ENCODE data around the gene NEDD4L. TPM values are rescaled to one million over a fixed set of nuclear protein-coding genes. Genes with fewer than 3 reads are reported as not detected.
"Not testable (repeated sequence)": the region's sequence is repeated elsewhere in the genome, so short reads cannot be mapped to it uniquely, and the experiment has no call there.

Gene NEDD4L
- polyA plus RNA-seq, 5 donors: 62.8 to 107 (median 98.9) TPM

GRCh38 chr18:58370038-58370580 lies 326.1 kb downstream of the NEDD4L start:
- DNase-seq: no peak

GRCh38 chr18:58370612-58371011 lies 326.6 kb downstream of the NEDD4L start:
- no peak for DNase-seq

- no peak for DNase-seq
These were observed 329.5 kb downstream of the NEDD4L start for GRCh38 chr18:58373481-58373880.

GRCh38 chr18:58375051-58375450 lies 331.0 kb downstream of the NEDD4L start:
- DNase-seq: no peak

GRCh38 chr18:58378411-58379379 lies 334.7 kb downstream of the NEDD4L start:
- DNase-seq: no peak

GRCh38 chr18:58379443-58379842 lies 335.4 kb downstream of the NEDD4L start:
- DNase-seq: no peak

- DNase-seq: not testable (repeated sequence)
These were observed 336.1 kb downstream of the NEDD4L start for GRCh38 chr18:58380113-58380512.

DNA sequence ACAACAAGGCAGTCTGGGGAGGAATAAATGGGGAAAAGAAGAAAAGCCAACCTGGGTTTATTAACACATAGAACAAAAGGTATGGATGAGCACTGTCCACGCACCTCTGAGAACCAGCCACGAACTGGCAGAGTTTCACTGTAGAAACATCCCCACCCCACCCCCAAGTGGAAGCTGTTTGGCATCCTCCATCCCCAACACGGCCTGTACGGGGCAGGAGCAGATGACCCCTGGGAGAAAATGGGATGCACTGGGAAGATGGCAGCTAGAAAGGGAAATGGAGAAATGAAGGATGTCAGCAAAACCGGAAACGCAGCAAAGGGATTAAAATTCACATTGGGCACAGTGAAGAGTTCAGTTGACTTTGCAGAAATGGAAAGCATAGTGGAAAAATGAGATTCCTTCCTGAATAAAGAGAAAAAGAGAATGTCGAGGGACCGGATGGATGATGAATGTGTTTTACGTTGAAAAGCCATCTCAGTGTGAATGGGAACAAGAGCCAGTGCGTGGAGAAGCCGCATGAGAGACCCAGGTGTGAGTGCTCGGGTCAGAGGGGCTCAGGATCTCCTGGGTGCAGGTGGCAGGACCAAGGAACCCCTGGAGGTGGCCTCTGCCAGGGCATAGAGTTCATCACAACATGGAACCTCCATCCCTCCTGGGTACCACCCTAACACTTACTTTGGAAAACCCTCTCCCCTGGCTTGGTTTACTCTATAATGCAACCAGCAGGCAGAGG lies 337.8 kb downstream of the NEDD4L start:
- DNase-seq: no peak

GRCh38 chr18:58382446-58382845 lies 338.4 kb downstream of the NEDD4L start:
- no peak for DNase-seq

DNA sequence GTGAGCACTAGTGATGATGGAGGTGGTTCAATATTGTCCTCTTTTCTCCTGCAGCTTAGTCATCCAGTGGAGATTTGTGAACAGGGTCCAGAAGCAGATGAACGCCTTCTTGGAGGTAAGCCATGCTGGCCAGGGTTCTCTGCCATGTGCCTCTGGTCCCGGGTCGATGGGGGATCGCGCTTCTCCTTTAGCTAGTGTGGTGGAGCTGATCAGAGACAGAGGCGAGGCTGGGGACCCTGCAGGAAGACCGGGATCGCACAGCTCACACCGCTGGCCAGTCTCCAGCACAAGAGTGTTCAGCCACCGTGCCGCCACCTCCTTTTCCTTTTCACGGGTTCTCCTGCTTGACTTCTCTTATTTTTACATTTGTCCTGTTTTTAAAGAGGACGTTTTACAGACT lies 341.4 kb downstream of the NEDD4L start:
- no peak for DNase-seq

GRCh38 chr18:58386780-58387179 lies 342.8 kb downstream of the NEDD4L start:
- DNase-seq: no peak

DNA sequence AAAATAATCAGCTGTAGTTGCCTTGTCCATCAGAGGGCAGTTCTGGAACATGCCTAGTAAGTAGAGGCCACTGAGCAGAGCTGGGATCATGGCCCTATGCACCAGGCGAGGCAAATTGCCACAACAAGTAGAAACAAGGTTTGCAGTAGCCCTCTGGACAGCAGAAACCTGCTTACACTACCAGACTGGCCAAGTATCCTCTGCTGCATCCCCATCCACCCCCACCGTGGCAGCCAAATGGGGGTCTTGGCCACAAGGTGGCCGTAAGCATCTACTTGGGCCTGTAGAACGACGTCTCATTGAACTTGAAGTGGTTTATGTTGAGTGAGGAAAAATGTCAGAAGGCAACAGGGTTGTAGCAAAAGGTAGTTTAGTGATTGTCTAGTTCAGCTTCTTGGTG lies 343.7 kb downstream of the NEDD4L start:
- no peak for DNase-seq

- no peak for DNase-seq
These were observed 344.7 kb downstream of the NEDD4L start for GRCh38 chr18:58388736-58389135.

DNA sequence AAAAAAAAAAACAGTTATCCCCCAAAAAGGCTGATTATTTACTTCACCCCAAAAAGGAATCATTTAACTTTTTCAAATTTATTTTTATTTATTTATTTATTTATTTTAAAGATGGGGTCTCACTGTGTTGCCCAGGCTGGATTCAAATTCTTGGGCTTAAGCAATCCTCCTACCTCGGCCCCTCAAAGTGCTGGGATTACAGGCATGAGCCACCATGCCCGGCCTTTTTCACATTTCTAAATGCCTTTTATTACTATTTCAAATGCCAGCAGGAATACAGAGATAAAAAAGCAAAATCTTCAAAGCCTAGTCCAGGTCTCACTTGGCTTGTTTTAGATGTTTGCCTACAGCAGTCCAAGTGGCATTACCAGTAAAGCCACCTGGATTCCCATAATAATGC lies 345.7 kb downstream of the NEDD4L start:
- no peak for DNase-seq

DNA sequence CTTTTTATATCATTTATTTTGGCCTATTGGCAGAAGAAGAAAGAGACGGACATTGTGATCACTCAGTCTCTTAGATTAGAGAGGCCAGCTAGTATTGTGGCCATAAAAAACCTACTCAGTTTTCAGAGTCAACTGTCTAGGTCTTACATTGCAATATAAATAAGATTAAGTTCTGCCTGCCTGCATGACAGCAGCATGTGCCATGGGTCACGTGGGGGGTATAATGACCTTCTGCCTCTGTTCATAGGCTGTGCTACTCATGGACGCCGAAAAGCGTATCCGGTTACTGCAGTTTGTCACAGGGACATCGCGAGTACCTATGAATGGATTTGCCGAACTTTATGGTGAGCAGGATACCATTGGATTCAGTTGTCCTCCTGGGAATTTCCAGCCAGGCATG lies 346.4 kb downstream of the NEDD4L start:
- no peak for DNase-seq

GRCh38 chr18:58391231-58391825 lies 347.3 kb downstream of the NEDD4L start:
- DNase-seq: no peak

GRCh38 chr18:58391932-58392323 lies 347.9 kb downstream of the NEDD4L start:
- DNase-seq: no peak

- DNase-seq: no peak
These were observed 348.4 kb downstream of the NEDD4L start for GRCh38 chr18:58392324-58393000.

DNA sequence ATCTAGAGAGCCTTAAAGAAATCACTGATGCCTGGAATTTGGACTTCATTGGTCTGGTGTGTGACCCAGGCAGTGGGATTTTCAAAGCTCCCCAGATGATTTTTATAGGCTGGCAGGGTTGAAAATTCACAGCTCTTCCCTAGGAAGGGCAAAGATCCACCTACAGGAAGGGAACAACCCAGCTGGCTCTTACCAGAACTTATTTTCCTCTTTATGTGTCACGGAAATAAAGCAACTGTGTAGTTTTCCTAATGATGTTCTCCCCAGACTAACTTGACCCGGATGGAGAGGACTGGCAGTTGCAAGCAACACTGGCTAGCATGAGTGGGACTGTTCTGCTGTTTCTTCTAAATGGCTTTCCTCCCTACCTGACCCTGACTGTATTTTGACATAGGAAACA lies 349.3 kb downstream of the NEDD4L start:
- no peak for DNase-seq

DNA sequence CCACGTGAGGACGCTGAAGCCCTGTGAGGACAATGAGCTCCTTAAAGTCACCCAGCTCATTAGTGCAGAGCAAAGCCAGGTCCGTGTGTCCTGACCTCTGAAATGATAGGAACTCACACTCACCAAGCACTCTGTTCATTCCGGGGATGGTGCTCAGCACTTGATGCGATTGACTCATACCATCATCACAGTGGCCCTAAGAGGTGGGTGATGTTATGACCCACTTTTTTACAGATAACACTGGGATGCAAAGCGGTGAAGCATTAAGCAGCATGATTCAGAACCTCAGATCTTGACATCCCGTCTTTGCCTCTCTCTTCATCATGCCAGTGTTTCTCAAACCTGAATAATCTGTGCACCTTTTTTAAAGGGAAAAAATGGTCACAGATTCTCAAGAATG lies 350.0 kb downstream of the NEDD4L start:
- DNase-seq: no peak

GRCh38 chr18:58394602-58395425 lies 350.8 kb downstream of the NEDD4L start:
- no peak for DNase-seq

All from right lung (tissue), 5 donors.